Right ventricle myocardium inferior (tissue), 1 donor: ENCODE data around the gene TACR2. TPM values are rescaled to one million over a fixed set of nuclear protein-coding genes. Genes with fewer than 3 reads are reported as not detected.
A peak's percentile ranks its signal among the peaks of the same experiment; 100 is the strongest.

Source experiments
- ATAC-seq: fragments of 200-7000 bp; cut with Tn5 transposase; one replicate; pipeline ENCODE4 v1.9.1; 2020; ENCODE audit warnings: mild to moderate bottlenecking, moderate library complexity
- DNase-seq: peaks from one replicate; pipeline ENCODE4 v3.0.0; 2021; ENCODE audit errors: missing footprints
- intact Hi-C: fragments of 100-400 bp; cut with DNase I; formaldehyde crosslinking; loops from one replicate; pipeline ENCODE4 v1.11.0; 2022
- total RNA-seq: library from RNA; stranded (reverse); fragmentation: NEBNext Ultra II Directional; extraction: Animal tissue kit (Norgen Biotek cat#: 25700); gene quantifications from one replicate; pipeline ENCODE4 v1.2.1, GENCODE V29; 2021
- donor health status: DM: no; HTN: yes; CAD: no; lungs with severe emphysema.

TACR2 gene
- total RNA-seq, 1 donor from 2014 or later = 0.19 TPM

- intact Hi-C loops = loop anchor here (5.0 kb wide), 1 partner anchor 46 kb away; no protein-coding TSS in a partner anchor
- ATAC-seq (no peak), DNase-seq (no peak)
Measured at GRCh38 chr10:69363666-69364065, 53.1 kb downstream of the TACR2 start.

GRCh38 chr10:69362471-69362954, 54.2 kb downstream of the TACR2 start:
- ATAC-seq (peak; percentile 77), DNase-seq (peak; percentile 85)
- intact Hi-C loops = loop anchor here (5.0 kb wide), 1 partner anchor 45 kb away; no protein-coding TSS in a partner anchor

GRCh38 chr10:69361303-69361614, 55.5 kb downstream of the TACR2 start:
- DNase-seq (no peak), ATAC-seq (peak; percentile 8)
- intact Hi-C loops = loop anchor here (5.0 kb wide), 1 partner anchor 44 kb away; no protein-coding TSS in a partner anchor

GRCh38 chr10:69360485-69361302, 56.0 kb downstream of the TACR2 start:
- DNase-seq = peak; percentile 83
- peak; percentile 70 for ATAC-seq
- intact Hi-C loops = loop anchor here (5.0 kb wide), 1 partner anchor 43 kb away; no protein-coding TSS in a partner anchor

- ATAC-seq (no peak), DNase-seq (no peak)
- intact Hi-C loops = no loop called here
Measured at GRCh38 chr10:69359594-69359993, 57.1 kb downstream of the TACR2 start.

GRCh38 chr10:69359148-69359547, 57.6 kb downstream of the TACR2 start:
- ATAC-seq (no peak), DNase-seq (no peak)

GRCh38 chr10:69358148-69358795, 58.4 kb downstream of the TACR2 start:
- ATAC-seq (no peak), DNase-seq (no peak)
- intact Hi-C loops = no loop called here

More at GRCh38 chr10:69359148-69359547, 57.6 kb downstream of the TACR2 start:
- intact Hi-C loops = no loop called here

GRCh38 chr10:69356187-69356586, 60.5 kb downstream of the TACR2 start:
- no peak for DNase-seq
- intact Hi-C loops = no loop called here
- ATAC-seq = no peak

- no peak for DNase-seq
- ATAC-seq = no peak
- intact Hi-C loops = no loop called here
Measured at GRCh38 chr10:69353977-69354635, 62.6 kb downstream of the TACR2 start.

Other genes with a start within 250 kb of the TACR2 start
- 40.1 TPM for gene SUPV3L1, start 236.7 kb downstream of the TACR2 start, total RNA-seq
- gene HKDC1, start 196.6 kb downstream of the TACR2 start, total RNA-seq = not detected
- 186 TPM for gene HK1, start 138.4 kb downstream of the TACR2 start, total RNA-seq
- gene TSPAN15, start 34.5 kb upstream of the TACR2 start, total RNA-seq = 11.8 TPM
- not detected for gene NEUROG3, start 156.5 kb upstream of the TACR2 start, total RNA-seq
- 3.2 TPM for gene FAM241B, start 213.3 kb upstream of the TACR2 start, total RNA-seq